Mammary epithelial cell (primary cell): ENCODE measurements around the gene ZNF280B.

Experiments used
- CTCF ChIP-seq, 2 donors: IDR thresholded peaks in 1 of 2; conservative IDR thresholded peaks in 1 of 2; 2 replicates each; pipeline ENCODE4 v1.5.1; 2011 to 2012; ENCODE audit warnings: inconsistent platforms in 2 of 2, low read length in 2 of 2, mild to moderate bottlenecking in 2 of 2, control low read depth in 1 of 2, low read depth in 1 of 2; ENCODE audit not compliant: insufficient read depth in 1 of 2; ENCODE audit errors: extremely low read depth in 1 of 2
- EZH2 ChIP-seq: IDR thresholded peaks from 2 replicates; pipeline ENCODE4 v1.6.1; 2012; ENCODE audit warnings: low read length, inconsistent platforms, borderline replicate concordance

DNA sequence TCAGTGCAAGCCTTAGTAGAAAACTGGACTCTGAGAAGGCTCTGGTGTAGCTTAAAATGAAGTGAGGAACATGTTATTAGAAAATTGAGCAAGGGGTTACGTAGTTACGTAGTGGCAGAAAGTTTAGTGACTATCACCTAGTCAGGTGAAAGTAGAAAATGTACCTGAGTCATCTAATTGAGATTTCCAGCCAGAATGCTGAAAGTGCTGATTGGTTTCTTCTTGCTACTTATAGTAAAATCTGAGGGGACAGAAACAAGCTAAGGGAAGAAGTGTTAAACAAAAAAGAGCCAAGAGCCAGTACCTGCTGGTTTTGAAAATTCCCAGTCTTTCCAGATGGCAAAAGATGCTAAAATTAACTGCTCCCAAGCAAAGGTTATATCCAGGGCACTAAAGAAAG is 29.4 kb downstream of the ZNF280B start:
- no peak for TF ChIP-seq CTCF (conservative IDR thresholded peaks at IDR 0.05 in 1 of 2, IDR thresholded peaks at IDR 0.05 in 1 of 2; ENCODE audit: extremely low read depth in 1 of 2, insufficient read depth in 1 of 2, low read depth in 1 of 2, low read length in 2 of 2)
- TF ChIP-seq EZH2 = no peak
